Stomach (tissue), 4 donors: ENCODE measurements around the gene TMEM250.

Experiments used
- EP300 ChIP-seq: sonication (generic); formaldehyde crosslinking; IDR thresholded peaks from one replicate; pipeline ENCODE4 v1.6.1; 2017; ENCODE audit warnings: antibody characterized with exemption
- POLR2A ChIP-seq, 4 donors: fragments of 450-650 bp; IDR thresholded peaks; one replicate each; pipeline ENCODE4 v1.6.1; 2016; ENCODE audit warnings: antibody characterized with exemption in 4 of 4, control low read depth in 2 of 4, mild to moderate bottlenecking in 1 of 4, moderate library complexity in 1 of 4
- POLR2AphosphoS5 ChIP-seq, 3 donors: sonication (generic); formaldehyde crosslinking; IDR thresholded peaks; one replicate each; pipeline ENCODE4 v1.6.1; 2016; ENCODE audit warnings: antibody characterized with exemption in 3 of 3
- TF ChIP-seq, protein P1 (sequence below), 7 experiments: fragments of 450-650 bp in 4 of 7; fragments of 200-600 bp in 3 of 7; sonication (generic) in 3 of 7; IDR thresholded peaks; one replicate each; pipeline ENCODE4 v1.5.1; 2016 to 2019; ENCODE audit warnings: antibody characterized with exemption in 7 of 7, control low read depth in 2 of 7, mild to moderate bottlenecking in 1 of 7

DNA sequence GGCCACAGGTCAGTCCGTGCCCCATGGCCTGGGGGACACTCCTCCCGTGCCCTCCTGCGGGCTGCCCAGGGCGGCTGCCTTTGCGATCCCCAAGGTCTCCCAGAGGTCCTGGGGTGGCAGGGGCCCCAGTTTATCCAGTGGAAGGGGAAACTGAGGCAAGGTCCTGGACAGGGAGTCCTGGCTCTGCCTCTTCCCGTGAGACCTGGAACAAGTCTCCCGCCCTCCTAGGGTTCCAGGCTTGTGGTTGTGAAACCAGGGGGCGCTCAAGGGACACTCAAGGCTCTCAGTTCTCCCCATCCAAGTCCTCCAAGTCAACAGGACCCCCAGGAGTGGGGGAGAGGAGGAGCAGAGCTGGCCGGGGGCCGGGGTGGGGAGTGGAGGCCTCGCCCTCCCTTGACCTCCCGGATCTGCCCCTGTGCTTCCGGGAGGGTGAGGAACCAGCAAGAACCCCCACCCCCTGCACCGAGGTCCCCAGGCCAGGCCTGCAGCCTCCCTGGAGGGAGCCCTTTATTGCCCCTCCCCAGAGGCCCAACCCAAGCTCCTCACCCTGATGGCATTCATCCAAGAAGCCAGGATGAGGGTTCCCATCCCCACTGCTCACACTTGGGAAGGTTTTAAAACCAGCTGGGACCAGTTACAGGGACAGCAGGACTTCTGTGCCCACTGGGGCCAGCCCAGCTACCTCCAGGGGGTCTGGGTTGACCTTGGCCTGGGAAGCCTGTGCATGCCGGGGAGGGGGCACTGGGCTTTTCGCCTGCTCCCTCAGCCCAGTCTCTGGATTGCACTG lies 24.7 kb upstream of the TMEM250 start:
- TF ChIP-seq, protein P1, sequence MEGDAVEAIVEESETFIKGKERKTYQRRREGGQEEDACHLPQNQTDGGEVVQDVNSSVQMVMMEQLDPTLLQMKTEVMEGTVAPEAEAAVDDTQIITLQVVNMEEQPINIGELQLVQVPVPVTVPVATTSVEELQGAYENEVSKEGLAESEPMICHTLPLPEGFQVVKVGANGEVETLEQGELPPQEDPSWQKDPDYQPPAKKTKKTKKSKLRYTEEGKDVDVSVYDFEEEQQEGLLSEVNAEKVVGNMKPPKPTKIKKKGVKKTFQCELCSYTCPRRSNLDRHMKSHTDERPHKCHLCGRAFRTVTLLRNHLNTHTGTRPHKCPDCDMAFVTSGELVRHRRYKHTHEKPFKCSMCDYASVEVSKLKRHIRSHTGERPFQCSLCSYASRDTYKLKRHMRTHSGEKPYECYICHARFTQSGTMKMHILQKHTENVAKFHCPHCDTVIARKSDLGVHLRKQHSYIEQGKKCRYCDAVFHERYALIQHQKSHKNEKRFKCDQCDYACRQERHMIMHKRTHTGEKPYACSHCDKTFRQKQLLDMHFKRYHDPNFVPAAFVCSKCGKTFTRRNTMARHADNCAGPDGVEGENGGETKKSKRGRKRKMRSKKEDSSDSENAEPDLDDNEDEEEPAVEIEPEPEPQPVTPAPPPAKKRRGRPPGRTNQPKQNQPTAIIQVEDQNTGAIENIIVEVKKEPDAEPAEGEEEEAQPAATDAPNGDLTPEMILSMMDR (IDR thresholded peaks at IDR 0.05) = no peak
- TF ChIP-seq POLR2AphosphoS5 (IDR thresholded peaks at IDR 0.05) (no peak), EP300 (no peak), POLR2A (IDR thresholded peaks at IDR 0.05) (no peak)
